NCI-H2227 treated with DMSO at 0.1 percent for 48 hours (cell line): ENCODE measurements around the gene YPEL3.

Source experiments
- DNase-seq: peaks from one replicate; lab custom pipeline; 2025; lab: John Stamatoyannopoulos, UW

Gene YPEL3

GRCh38 chr16:30046178-30046577, 49.8 kb downstream of the YPEL3 start:
- no peak for DNase-seq
